ENCODE measurements around the gene CNKSR3. TPM values are rescaled to one million over a fixed set of nuclear protein-coding genes. Genes with fewer than 3 reads are reported as not detected.

The CNKSR3 gene
- total and polyA plus RNA-seq, 8 donors, result 10.5 to 33.2 (median 29.8) TPM

- Histone ChIP-seq H3K4me3 (no peak overlapping the region), H3K9me3 (peaks cover 0 to 11% of the 10 kb centered on the region in 2 donors), H3K4me1 (no peaks in the 10 kb centered on the region), H3K27ac (no peak overlapping the region), H3K27me3 (no peaks in the 10 kb centered on the region), H3K36me3 (no peaks in the 10 kb centered on the region)
- intact Hi-C loops (cut with DNase I), result no loop called here
- TF ChIP-seq CTCF (IDR thresholded peaks at IDR 0.05), result no peak
- ATAC-seq (peak; percentile 69), DNase-seq (no peak)
Observed at GRCh38 chr6:154386848-154387717, 123.4 kb downstream of the CNKSR3 start.

GRCh38 chr6:154384191-154384590 is 126.3 kb downstream of the CNKSR3 start:
- no peak overlapping the region for H3K27ac ChIP-seq
- peaks cover 0 to 7% of the 10 kb centered on the region in 2 donors for H3K9me3 ChIP-seq
- no peaks in the 10 kb centered on the region for H3K36me3 ChIP-seq
- H3K4me3 ChIP-seq, result no peak overlapping the region
- no peaks in the 10 kb centered on the region for H3K4me1 ChIP-seq
- DNase-seq, result no peak
- ATAC-seq, result no peak
- intact Hi-C loops (cut with DNase I), result no loop called here
- no peak for TF ChIP-seq CTCF (IDR thresholded peaks at IDR 0.05)
- H3K27me3 ChIP-seq, result no peaks in the 10 kb centered on the region

- intact Hi-C loops (cut with DNase I), result no loop called here
- no peak overlapping the region for H3K27ac ChIP-seq
- TF ChIP-seq CTCF (IDR thresholded peaks at IDR 0.05), result no peak
- no peak for ATAC-seq
- no peak for DNase-seq
- no peaks in the 10 kb centered on the region for H3K4me1 ChIP-seq
- no peak overlapping the region for H3K4me3 ChIP-seq
- no peaks in the 10 kb centered on the region for H3K27me3 ChIP-seq
- H3K9me3 ChIP-seq, result peaks cover 0 to 7% of the 10 kb centered on the region in 2 donors
- no peaks in the 10 kb centered on the region for H3K36me3 ChIP-seq
Observed at GRCh38 chr6:154383273-154383672, 127.2 kb downstream of the CNKSR3 start.

- Histone ChIP-seq H3K27ac (no peak overlapping the region), H3K4me3 (no peak overlapping the region), H3K9me3 (peaks cover 0 to 7% of the 10 kb centered on the region in 2 donors), H3K27me3 (no peaks in the 10 kb centered on the region), H3K36me3 (no peaks in the 10 kb centered on the region), H3K4me1 (no peaks in the 10 kb centered on the region)
- ATAC-seq (no peak), DNase-seq (no peak)
- intact Hi-C loops (cut with DNase I), result no loop called here
- no peak for TF ChIP-seq CTCF (IDR thresholded peaks at IDR 0.05)
Observed at GRCh38 chr6:154382740-154383139, 127.7 kb downstream of the CNKSR3 start.

DNA sequence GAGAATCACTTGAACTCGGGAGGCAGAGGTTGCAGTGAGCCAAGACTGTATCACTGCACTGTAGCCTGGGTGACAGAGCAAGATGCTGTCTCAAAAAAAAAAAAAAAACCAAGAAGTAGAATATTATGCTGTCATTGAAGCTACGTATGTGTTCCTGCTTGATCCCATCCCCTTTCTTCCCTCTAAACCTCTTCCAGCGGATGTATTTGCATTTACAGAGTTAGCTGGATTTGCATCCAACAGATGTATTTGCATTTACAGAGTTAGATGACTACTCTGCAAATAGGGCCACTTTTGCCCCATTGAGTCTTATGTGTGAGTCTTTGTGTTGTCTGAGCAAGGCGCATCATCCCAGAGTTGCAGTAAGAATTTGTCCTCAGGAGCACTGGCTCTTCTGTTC is 128.9 kb downstream of the CNKSR3 start:
- H3K4me3 ChIP-seq, result no peak overlapping the region
- H3K27me3 ChIP-seq, result no peaks in the 10 kb centered on the region
- no peaks in the 10 kb centered on the region for H3K4me1 ChIP-seq
- DNase-seq, result no peak
- no peak overlapping the region for H3K27ac ChIP-seq
- H3K9me3 ChIP-seq, result peaks cover 0 to 7% of the 10 kb centered on the region in 2 donors
- no peak for ATAC-seq
- no peak for TF ChIP-seq CTCF (IDR thresholded peaks at IDR 0.05)
- H3K36me3 ChIP-seq, result no peaks in the 10 kb centered on the region
- intact Hi-C loops (cut with DNase I), result no loop called here
